Breast epithelium (tissue), 3 donors: ENCODE measurements around the gene LAMA1.

Experiments used
- POLR2A ChIP-seq: fragments of 450-650 bp; IDR thresholded peaks from one replicate; pipeline ENCODE4 v1.6.1; 2016; ENCODE audit warnings: antibody characterized with exemption, mild to moderate bottlenecking, moderate library complexity
- TF ChIP-seq, protein P1 (sequence below), 3 donors: fragments of 450-650 bp; IDR thresholded peaks; one replicate each; pipeline ENCODE4 v1.5.1; 2016 to 2017; ENCODE audit warnings: antibody characterized with exemption in 3 of 3, mild to moderate bottlenecking in 3 of 3, moderate library complexity in 3 of 3

DNA sequence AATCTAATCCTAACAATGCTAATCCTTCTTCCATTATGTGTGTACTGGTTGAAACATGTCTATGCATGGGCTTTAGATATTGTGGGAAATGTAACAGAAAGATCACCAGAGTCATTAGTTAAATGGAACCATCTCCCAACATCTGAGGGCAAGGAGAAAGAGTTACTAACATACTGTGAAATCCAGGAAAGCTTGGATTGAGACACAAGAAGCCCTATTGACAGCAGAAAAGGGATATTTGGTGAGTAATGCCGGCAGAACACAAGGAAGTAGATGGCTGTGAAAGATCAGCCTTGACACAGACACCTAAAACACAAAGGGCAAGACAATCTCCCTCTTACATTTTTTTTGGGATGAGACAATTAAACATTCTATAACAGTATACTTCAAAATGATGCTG is 28.5 kb upstream of the LAMA1 start:
- TF ChIP-seq, protein P1, sequence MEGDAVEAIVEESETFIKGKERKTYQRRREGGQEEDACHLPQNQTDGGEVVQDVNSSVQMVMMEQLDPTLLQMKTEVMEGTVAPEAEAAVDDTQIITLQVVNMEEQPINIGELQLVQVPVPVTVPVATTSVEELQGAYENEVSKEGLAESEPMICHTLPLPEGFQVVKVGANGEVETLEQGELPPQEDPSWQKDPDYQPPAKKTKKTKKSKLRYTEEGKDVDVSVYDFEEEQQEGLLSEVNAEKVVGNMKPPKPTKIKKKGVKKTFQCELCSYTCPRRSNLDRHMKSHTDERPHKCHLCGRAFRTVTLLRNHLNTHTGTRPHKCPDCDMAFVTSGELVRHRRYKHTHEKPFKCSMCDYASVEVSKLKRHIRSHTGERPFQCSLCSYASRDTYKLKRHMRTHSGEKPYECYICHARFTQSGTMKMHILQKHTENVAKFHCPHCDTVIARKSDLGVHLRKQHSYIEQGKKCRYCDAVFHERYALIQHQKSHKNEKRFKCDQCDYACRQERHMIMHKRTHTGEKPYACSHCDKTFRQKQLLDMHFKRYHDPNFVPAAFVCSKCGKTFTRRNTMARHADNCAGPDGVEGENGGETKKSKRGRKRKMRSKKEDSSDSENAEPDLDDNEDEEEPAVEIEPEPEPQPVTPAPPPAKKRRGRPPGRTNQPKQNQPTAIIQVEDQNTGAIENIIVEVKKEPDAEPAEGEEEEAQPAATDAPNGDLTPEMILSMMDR (IDR thresholded peaks at IDR 0.05) = no peak
- TF ChIP-seq POLR2A = no peak
